Choroid plexus epithelial cell (primary cell): ENCODE data around the gene ADORA1.
A peak's percentile ranks its signal among the peaks of the same experiment; 100 is the strongest.

Experiments used
- DNase-seq: peaks from one replicate; pipeline ENCODE4 v3.0.0-alpha.2; 2010; ENCODE audit warnings: low read depth
- H3K4me3 ChIP-seq: 2 replicates; pipeline ENCODE4 v1.5.1; 2011; ENCODE audit warnings: low read depth, mild to moderate bottlenecking, control low read depth, low read length, moderate library complexity
- TF ChIP-seq, protein P1 (sequence below): conservative IDR thresholded peaks from 2 replicates; pipeline ENCODE4 v1.5.1; 2011; ENCODE audit warnings: low read depth, mild to moderate bottlenecking, control low read depth, inconsistent platforms, low read length, moderate library complexity

The ADORA1 gene

DNA sequence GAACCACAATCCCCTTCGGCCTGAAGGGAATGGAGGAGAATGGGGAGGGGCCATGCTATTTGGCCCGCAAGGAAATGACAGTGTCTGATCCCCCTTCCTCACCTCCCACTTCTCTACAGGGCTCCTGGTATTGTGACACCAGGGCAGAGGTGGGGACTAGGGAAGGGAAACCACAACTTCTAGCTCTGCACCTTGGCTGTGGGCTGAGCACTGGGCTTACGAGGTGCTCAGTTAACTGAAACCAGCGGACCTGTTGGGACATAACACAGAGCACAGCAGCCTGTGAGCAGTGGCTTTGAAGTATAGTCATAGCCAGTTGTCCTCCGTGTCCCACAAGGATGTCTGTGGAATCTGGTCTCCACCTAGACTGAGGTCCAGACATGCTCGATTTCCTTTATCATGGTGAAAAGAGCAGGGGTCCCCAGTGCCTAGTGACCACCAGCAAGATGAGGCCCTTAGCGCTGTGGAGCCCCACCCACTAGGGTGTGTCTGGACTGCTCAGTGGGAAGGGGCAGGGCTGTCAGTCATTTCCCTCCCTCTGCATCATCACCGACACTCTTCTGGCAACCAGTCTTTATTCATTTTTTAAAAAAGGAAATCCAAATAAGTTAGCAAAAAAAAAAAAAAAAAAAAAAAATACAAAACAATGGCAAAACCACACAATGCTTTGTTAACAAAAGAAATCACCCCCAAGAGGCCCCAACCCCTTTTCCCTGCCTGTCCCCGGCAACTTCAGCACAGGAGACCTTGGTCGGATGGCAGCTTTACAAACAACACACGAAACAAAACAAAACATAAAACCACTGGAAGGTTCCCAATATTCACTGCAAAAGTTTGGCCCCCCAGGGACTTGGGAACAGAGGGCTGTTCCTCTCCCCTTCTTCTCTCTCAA lies 44.7 kb upstream of the ADORA1 start:
- TF ChIP-seq, protein P1, sequence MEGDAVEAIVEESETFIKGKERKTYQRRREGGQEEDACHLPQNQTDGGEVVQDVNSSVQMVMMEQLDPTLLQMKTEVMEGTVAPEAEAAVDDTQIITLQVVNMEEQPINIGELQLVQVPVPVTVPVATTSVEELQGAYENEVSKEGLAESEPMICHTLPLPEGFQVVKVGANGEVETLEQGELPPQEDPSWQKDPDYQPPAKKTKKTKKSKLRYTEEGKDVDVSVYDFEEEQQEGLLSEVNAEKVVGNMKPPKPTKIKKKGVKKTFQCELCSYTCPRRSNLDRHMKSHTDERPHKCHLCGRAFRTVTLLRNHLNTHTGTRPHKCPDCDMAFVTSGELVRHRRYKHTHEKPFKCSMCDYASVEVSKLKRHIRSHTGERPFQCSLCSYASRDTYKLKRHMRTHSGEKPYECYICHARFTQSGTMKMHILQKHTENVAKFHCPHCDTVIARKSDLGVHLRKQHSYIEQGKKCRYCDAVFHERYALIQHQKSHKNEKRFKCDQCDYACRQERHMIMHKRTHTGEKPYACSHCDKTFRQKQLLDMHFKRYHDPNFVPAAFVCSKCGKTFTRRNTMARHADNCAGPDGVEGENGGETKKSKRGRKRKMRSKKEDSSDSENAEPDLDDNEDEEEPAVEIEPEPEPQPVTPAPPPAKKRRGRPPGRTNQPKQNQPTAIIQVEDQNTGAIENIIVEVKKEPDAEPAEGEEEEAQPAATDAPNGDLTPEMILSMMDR, result no peak
- no peak overlapping the region for H3K4me3 ChIP-seq
- DNase-seq, result no peak

GRCh38 chr1:203083463-203083921 lies 44.0 kb upstream of the ADORA1 start:
- DNase-seq, result no peak
- TF ChIP-seq, protein P1, result no peak
- no peak overlapping the region for H3K4me3 ChIP-seq

- no peak for DNase-seq
- TF ChIP-seq, protein P1, result peak; percentile 47
- H3K4me3 ChIP-seq, result no peak overlapping the region
These were observed 42.7 kb upstream of the ADORA1 start for GRCh38 chr1:203084588-203085527.

- TF ChIP-seq, protein P1, result no peak
- DNase-seq, result no peak
- H3K4me3 ChIP-seq, result no peak within 1 kb of the TSS
These were observed 41.8 kb upstream of the ADORA1 start, which contains the start of gene MYOG for GRCh38 chr1:203085528-203086406. Gene MYOG (minus strand): TSS chr1:203086012. CDS start chr1:203085961, 51 bp downstream.

DNA sequence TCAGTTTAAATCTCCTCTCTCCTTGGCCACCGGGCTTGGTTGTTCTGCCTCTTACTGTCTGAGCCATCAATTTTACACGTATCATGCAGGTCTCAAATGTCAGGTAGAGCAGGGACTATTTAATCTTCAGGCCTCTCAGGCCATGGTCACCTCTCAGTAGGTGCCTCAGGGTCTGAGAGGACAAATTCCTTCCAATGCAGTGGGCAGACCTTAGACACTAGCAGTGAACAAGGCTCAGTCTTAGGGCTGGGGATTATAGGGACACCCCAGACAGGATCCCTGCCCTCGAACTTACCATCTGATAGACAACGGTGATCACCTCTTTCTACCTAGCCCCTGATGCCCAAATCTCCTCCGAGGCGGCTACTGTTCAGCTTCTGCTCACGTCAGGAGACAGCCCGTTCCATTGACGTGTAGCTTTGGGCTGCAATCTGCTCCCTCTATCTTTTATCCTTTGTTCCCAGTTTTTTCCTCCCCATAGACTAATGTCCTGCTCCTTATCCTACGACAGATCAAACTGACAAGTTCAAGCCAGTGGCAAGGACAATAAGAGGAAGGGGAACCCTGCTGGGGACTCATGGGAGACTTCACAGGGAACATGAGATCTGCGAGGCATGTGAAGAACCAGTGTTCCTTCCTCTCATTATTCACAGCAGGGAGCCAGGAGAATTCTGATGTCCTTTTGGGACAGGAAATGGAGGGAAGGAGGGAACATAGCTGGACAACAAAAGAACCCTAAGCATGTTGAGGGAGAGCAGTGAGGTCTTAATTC lies 40.3 kb upstream of the ADORA1 start:
- no peak for DNase-seq
- TF ChIP-seq, protein P1, result no peak
- H3K4me3 ChIP-seq, result no peak overlapping the region
